Measurements from ENCODE around the gene ATAD3B.

DNA sequence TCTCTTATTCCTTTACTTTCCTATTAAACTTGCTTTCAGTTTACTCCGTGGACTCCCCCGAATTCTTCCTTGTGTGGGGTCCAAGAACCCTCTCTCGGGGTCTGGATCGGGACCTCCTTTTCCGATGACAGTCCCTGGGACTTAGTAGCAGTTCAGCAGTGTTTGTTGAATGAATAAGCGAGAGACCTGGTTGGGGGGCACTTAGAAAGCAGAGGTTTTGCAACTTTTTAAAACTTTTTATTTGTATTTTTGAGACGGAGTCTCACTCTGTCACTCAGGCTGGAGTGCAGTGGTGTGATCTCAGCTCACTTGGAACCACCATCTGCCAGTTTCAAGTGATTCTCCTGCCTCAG lies 48.3 kb upstream of the ATAD3B start:
- no peak for TF ChIP-seq SUZ12 (IDR thresholded peaks at IDR 0.05)
- no peak for TF ChIP-seq ZNF384 (IDR thresholded peaks at IDR 0.05)
- TF ChIP-seq, protein P1, sequence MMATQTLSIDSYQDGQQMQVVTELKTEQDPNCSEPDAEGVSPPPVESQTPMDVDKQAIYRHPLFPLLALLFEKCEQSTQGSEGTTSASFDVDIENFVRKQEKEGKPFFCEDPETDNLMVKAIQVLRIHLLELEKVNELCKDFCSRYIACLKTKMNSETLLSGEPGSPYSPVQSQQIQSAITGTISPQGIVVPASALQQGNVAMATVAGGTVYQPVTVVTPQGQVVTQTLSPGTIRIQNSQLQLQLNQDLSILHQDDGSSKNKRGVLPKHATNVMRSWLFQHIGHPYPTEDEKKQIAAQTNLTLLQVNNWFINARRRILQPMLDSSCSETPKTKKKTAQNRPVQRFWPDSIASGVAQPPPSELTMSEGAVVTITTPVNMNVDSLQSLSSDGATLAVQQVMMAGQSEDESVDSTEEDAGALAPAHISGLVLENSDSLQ (IDR thresholded peaks at IDR 0.05) = no peak
- TF ChIP-seq BHLHE40 (IDR thresholded peaks at IDR 0.05; ENCODE audit: borderline replicate concordance) = no peak
- TF ChIP-seq SP1 (IDR thresholded peaks at IDR 0.05) = no peak
- TF ChIP-seq NFRKB (IDR thresholded peaks at IDR 0.05) = no peak
- TF ChIP-seq ELF4 (IDR thresholded peaks at IDR 0.05) = no peak
- no peak for TF ChIP-seq ARNT (IDR thresholded peaks at IDR 0.05)
- TF ChIP-seq FOXM1 (IDR thresholded peaks at IDR 0.05; ENCODE audit: borderline replicate concordance) = no peak
- TF ChIP-seq FOXA1 (IDR thresholded peaks at IDR 0.05) = no peak
- TF ChIP-seq L3MBTL2 (conservative IDR thresholded peaks at IDR 0.05) = no peak
- TF ChIP-seq HDGF (IDR thresholded peaks at IDR 0.05; ENCODE audit: borderline replicate concordance) = no peak
